NCI-H146 (cell line): ENCODE data around the gene CDYL.

Experiments
- DNase-seq: peaks from one replicate; lab custom pipeline; 2025; lab: John Stamatoyannopoulos, UW

CDYL gene

GRCh38 chr6:4884646-4885340 lies 108.6 kb downstream of the CDYL start:
- no peak for DNase-seq

GRCh38 chr6:4885341-4885933 lies 109.2 kb downstream of the CDYL start:
- DNase-seq: no peak

- DNase-seq: no peak
These were observed 112.6 kb downstream of the CDYL start for GRCh38 chr6:4888841-4889240.

GRCh38 chr6:4889701-4890100 lies 113.5 kb downstream of the CDYL start:
- no peak for DNase-seq

- no peak for DNase-seq
These were observed 114.0 kb downstream of the CDYL start for GRCh38 chr6:4890191-4890590.

- DNase-seq: no peak
These were observed 114.4 kb downstream of the CDYL start for GRCh38 chr6:4890627-4891026.

- no peak for DNase-seq
These were observed 114.9 kb downstream of the CDYL start for GRCh38 chr6:4891141-4891540.

GRCh38 chr6:4892785-4893485 lies 116.7 kb downstream of the CDYL start:
- DNase-seq: no peak

GRCh38 chr6:4894049-4894448 lies 117.8 kb downstream of the CDYL start:
- no peak for DNase-seq

GRCh38 chr6:4895971-4896370 lies 119.8 kb downstream of the CDYL start:
- no peak for DNase-seq

GRCh38 chr6:4896401-4896800 lies 120.2 kb downstream of the CDYL start:
- no peak for DNase-seq

- DNase-seq: no peak
These were observed 123.2 kb downstream of the CDYL start for GRCh38 chr6:4899249-4900034.

- no peak for DNase-seq
These were observed 125.3 kb downstream of the CDYL start for GRCh38 chr6:4901386-4902061.

- no peak for DNase-seq
These were observed 126.2 kb downstream of the CDYL start for GRCh38 chr6:4902363-4902762.

GRCh38 chr6:4903121-4903520 lies 126.9 kb downstream of the CDYL start:
- no peak for DNase-seq

- DNase-seq: no peak
These were observed 127.7 kb downstream of the CDYL start for GRCh38 chr6:4903751-4904370.

GRCh38 chr6:4904461-4905025 lies 128.3 kb downstream of the CDYL start:
- DNase-seq: peak; percentile 8

GRCh38 chr6:4905826-4906225 lies 129.6 kb downstream of the CDYL start:
- no peak for DNase-seq

- no peak for DNase-seq
These were observed 130.4 kb downstream of the CDYL start for GRCh38 chr6:4906293-4907276.

GRCh38 chr6:4907602-4908001 lies 131.4 kb downstream of the CDYL start:
- no peak for DNase-seq
